GM12873 (cell line): Measurements from ENCODE around the gene PDSS2.

Experiments
- CTCF ChIP-seq: IDR thresholded peaks from 2 replicates; pipeline ENCODE4 v1.5.1; 2012; ENCODE audit warnings: low read depth, mild to moderate bottlenecking, moderate library complexity, low read length, control low read depth; ENCODE audit not compliant: insufficient read depth; ENCODE audit errors: missing control alignments

Gene PDSS2

GRCh38 chr6:107205058-107205998 lies 254.0 kb downstream of the PDSS2 start:
- no peak for TF ChIP-seq CTCF

- TF ChIP-seq CTCF: no peak
Observed at GRCh38 chr6:107202876-107203468, 256.4 kb downstream of the PDSS2 start.

GRCh38 chr6:107198631-107199416 lies 260.5 kb downstream of the PDSS2 start:
- no peak for TF ChIP-seq CTCF

- TF ChIP-seq CTCF: no peak
Observed at GRCh38 chr6:107196152-107196551, 263.2 kb downstream of the PDSS2 start.

- TF ChIP-seq CTCF: no peak
Observed at GRCh38 chr6:107192830-107193229, 266.5 kb downstream of the PDSS2 start.

GRCh38 chr6:107187630-107188029 lies 271.7 kb downstream of the PDSS2 start:
- no peak for TF ChIP-seq CTCF

GRCh38 chr6:107186047-107186446 lies 273.3 kb downstream of the PDSS2 start:
- no peak for TF ChIP-seq CTCF
